ENCODE measurements around the gene LDLRAD3. TPM values are rescaled to one million over a fixed set of nuclear protein-coding genes. Genes with fewer than 3 reads are reported as not detected.

LDLRAD3 gene
- total and polyA plus RNA-seq, 7 experiments from 2014 or later: 0.08 to 6.9 (median 0.41) TPM; not detected in 3

DNA sequence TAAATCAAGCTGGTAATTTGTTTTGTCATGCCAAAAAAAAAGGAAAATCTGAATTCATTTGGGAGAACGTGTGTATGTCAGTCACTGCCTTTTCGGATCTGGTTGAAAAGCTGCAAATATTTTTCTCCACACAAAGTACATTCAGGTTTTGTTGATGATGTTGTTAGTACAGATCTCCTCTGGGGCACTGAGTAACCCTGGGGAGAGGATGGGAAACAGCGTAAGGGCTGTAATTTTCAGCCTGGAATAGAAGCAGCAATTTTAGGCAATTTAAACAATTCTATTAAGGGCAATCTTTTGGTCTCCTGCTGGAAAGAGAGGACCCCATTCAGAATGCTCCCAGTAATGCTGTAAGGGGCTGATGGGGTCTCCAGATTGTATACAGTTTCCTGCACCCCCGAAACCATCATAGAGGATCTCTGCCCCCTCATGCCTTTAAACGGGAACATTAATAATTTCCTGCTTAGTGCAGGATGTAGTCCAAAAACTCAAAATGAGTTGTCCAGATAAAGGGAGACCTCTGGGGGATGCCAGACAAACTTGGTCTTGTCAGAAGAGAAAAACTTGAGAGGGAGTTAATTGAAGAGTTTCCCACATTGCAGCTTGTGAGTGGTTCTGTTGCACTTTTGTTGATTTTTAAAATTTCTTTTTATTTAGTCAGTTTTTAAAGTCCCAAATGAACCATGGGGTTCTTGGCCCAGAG, 213.1 kb downstream of the LDLRAD3 start:
- POLR2A ChIA-PET: no interaction called here
- Mint-ChIP-seq H3K9me3 (peaks cover 0 to 1% (median 0%) of the 10 kb centered on the region in 11 donors), H3K4me1 (no peaks in the 10 kb centered on the region), H3K27me3 (peaks cover 6 to 44% (median 21%) of the 10 kb centered on the region in 5 donors), H3K36me3 (no peaks in the 10 kb centered on the region), H3K4me3 (no peak overlapping the region), H3K27ac (no peak overlapping the region)
- CTCF ChIA-PET: no interaction called here
- intact Hi-C loops (cut with micrococcal nuclease): no loop called here
- H3K36me3 ChIP-seq (ENCODE audit: control insufficient read depth in 2 of 3, insufficient read depth in 3 of 3, low read length in 3 of 3): no peaks in the 10 kb centered on the region
- H3K4me3 ChIP-seq (ENCODE audit: low read length): no peak overlapping the region
- no peak for DNase-seq
- no peak for ATAC-seq
- no peaks in the 10 kb centered on the region for H3K27me3 ChIP-seq (ENCODE audit: control insufficient read depth in 2 of 2, insufficient read depth in 2 of 2, low read length in 2 of 2)
- no peaks in the 10 kb centered on the region for H3K9me3 ChIP-seq (ENCODE audit: control insufficient read depth in 2 of 3, low read length in 3 of 3)
- H3K27ac ChIP-seq (ENCODE audit: low read depth, low read length): no peak overlapping the region
- H3K4me1 ChIP-seq (ENCODE audit: control insufficient read depth in 2 of 2, insufficient read depth in 2 of 2, low read length in 2 of 2): no peaks in the 10 kb centered on the region

DNA sequence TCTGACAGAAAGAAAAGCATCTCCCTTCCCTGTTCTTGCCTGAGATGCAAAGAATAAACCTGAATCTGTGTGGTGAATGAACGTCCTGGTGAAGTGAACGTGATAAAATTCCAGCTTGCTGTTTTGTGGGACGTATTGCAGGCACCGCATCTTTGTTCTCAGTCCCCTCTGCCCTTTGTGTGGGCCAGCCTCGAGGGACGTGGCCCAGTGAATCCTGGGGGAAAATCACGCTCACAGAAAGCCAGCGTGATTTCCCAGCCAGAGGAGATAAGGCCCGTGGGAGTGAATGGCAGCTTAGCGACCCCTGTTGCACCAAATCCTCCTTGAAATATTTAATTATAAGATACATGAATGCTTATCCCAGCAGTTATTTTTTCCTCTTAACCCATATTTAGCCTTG, 216.2 kb downstream of the LDLRAD3 start:
- Histone ChIP-seq H3K4me3 (ENCODE audit: low read length) (no peak overlapping the region), H3K27ac (ENCODE audit: low read depth, low read length) (no peak overlapping the region), H3K27me3 (ENCODE audit: control insufficient read depth in 2 of 2, insufficient read depth in 2 of 2, low read length in 2 of 2) (no peaks in the 10 kb centered on the region), H3K36me3 (ENCODE audit: control insufficient read depth in 2 of 3, insufficient read depth in 3 of 3, low read length in 3 of 3) (no peaks in the 10 kb centered on the region), H3K4me1 (ENCODE audit: control insufficient read depth in 2 of 2, insufficient read depth in 2 of 2, low read length in 2 of 2) (no peaks in the 10 kb centered on the region), H3K9me3 (ENCODE audit: control insufficient read depth in 2 of 3, low read length in 3 of 3) (no peaks in the 10 kb centered on the region)
- Mint-ChIP-seq H3K27me3 (peaks cover 6 to 47% (median 21%) of the 10 kb centered on the region in 5 donors), H3K4me3 (no peak overlapping the region), H3K9me3 (peaks cover 0 to 1% (median 0%) of the 10 kb centered on the region in 11 donors), H3K36me3 (no peaks in the 10 kb centered on the region), H3K4me1 (no peaks in the 10 kb centered on the region), H3K27ac (no peak overlapping the region)
- no peak for DNase-seq
- ChIA-PET CTCF (interaction anchor here (0.6 kb wide), 1 partner anchor 1354 kb away, joined by 3 read pairs; no protein-coding TSS in a partner anchor), POLR2A (no interaction called here)
- intact Hi-C loops (cut with micrococcal nuclease): no loop called here
- no peak for ATAC-seq

DNA sequence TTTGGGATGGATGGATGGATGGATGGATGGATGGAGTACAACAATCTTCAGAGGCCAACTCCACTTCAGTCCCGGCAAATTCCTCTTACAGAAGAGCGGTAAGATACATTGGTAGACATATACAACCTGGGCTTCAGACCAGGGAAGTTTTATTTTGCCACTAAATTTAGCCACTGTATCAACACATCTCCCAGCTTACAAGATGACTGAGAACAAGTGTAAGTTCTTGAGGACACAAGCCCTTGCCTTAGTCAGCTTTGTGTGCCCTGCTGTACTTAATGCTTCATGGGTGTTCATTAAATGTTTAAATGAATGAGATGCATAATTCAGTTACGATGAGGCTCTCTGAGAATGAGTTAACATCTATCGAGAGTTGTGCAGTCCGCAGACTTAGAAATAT, 217.7 kb downstream of the LDLRAD3 start:
- Mint-ChIP-seq H3K4me1 (no peaks in the 10 kb centered on the region), H3K36me3 (no peaks in the 10 kb centered on the region), H3K4me3 (no peak overlapping the region), H3K27me3 (peaks cover 10 to 39% (median 22%) of the 10 kb centered on the region in 5 donors), H3K9me3 (peaks cover 0 to 1% (median 0%) of the 10 kb centered on the region in 11 donors), H3K27ac (no peak overlapping the region)
- ATAC-seq (no peak), DNase-seq (no peak)
- no peak overlapping the region for H3K4me3 ChIP-seq (ENCODE audit: low read length)
- ChIA-PET CTCF (no interaction called here), POLR2A (no interaction called here)
- no peaks in the 10 kb centered on the region for H3K4me1 ChIP-seq (ENCODE audit: control insufficient read depth in 2 of 2, insufficient read depth in 2 of 2, low read length in 2 of 2)
- H3K36me3 ChIP-seq (ENCODE audit: control insufficient read depth in 2 of 3, insufficient read depth in 3 of 3, low read length in 3 of 3): no peaks in the 10 kb centered on the region
- no peaks in the 10 kb centered on the region for H3K27me3 ChIP-seq (ENCODE audit: control insufficient read depth in 2 of 2, insufficient read depth in 2 of 2, low read length in 2 of 2)
- intact Hi-C loops (cut with micrococcal nuclease): no loop called here
- H3K27ac ChIP-seq (ENCODE audit: low read depth, low read length): no peak overlapping the region
- no peaks in the 10 kb centered on the region for H3K9me3 ChIP-seq (ENCODE audit: control insufficient read depth in 2 of 3, low read length in 3 of 3)

DNA sequence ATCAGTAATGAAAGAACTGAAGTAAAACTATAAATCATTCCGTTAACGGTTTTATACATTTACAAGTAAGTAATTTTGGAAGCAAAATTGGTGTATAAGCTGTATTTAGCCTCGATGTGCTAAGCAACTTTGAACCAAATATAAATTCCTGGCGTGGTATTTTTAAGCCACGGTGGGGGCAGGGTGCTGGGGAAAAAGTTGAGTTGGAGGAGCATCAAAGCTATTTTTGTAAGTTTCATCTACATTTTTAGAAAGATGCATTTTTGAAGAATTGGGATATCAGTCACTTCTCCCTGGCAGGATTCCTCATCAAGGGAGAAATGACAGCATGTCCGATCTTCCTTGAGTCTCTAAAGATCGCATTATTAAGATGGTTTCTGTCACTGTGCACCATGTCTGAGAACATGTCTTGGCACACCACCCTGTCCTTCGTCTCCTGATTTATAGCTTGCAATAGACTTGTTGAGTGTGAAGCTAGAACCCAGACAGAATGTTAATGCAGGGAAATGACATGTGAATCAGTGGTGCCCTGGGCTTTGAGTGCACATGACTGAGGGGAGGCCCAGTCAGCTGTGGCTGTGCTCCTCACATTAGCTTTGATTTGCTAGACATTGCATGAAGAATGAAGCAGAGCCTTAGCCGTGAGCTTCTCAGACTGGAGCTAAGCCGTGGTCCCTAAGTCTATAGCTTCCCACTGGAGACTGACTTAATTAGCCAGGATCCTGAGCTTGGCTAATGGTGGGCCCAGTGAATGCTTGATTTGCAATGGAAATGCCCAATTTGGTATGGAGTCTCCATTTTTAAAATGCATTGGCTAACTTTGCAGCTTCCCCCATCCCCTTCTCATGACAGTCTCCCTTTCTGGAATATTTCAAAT, 218.4 kb downstream of the LDLRAD3 start:
- Histone ChIP-seq H3K9me3 (ENCODE audit: control insufficient read depth in 2 of 3, low read length in 3 of 3) (no peaks in the 10 kb centered on the region), H3K27ac (ENCODE audit: low read depth, low read length) (no peak overlapping the region), H3K4me3 (ENCODE audit: low read length) (no peak overlapping the region), H3K27me3 (ENCODE audit: control insufficient read depth in 2 of 2, insufficient read depth in 2 of 2, low read length in 2 of 2) (no peaks in the 10 kb centered on the region), H3K4me1 (ENCODE audit: control insufficient read depth in 2 of 2, insufficient read depth in 2 of 2, low read length in 2 of 2) (no peaks in the 10 kb centered on the region), H3K36me3 (ENCODE audit: control insufficient read depth in 2 of 3, insufficient read depth in 3 of 3, low read length in 3 of 3) (no peaks in the 10 kb centered on the region)
- ChIA-PET POLR2A (no interaction called here), CTCF (interaction anchor here (0.6 kb wide), 1 partner anchor 26 kb away, joined by 4 read pairs; no protein-coding TSS in a partner anchor)
- Mint-ChIP-seq H3K4me3 (no peak overlapping the region), H3K9me3 (peaks cover 0 to 1% (median 0%) of the 10 kb centered on the region in 11 donors), H3K36me3 (no peaks in the 10 kb centered on the region), H3K27me3 (peaks cover 10 to 35% (median 22%) of the 10 kb centered on the region in 5 donors), H3K4me1 (no peaks in the 10 kb centered on the region), H3K27ac (no peak overlapping the region)
- intact Hi-C loops (cut with micrococcal nuclease): no loop called here
- no peak for ATAC-seq
- no peak for DNase-seq

DNA sequence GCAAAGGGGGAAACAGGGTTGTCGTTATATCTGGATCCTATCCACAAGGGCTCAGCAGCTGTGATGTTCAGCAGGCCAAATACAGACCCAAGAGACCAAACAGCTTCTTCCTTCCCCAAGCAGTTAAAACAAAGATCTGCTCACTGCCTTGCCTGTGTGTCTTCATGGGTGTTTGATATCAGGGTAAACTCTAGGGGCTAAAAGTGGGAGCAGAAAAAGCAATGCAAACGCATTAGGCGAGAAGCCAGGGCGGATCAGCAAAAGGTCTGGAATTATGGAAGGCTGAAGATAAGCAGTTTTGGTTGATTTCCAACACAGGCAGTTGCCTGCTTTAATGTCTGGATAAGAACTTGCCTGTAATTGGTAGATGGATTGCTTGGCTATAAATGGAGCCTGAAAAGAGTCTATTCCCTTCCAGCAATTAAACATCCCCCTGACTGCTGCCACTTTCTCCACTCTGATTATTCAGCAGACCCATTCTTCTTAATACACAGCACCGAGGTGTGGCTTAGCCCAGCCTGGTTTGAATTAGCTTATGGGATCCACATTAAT, 219.1 kb downstream of the LDLRAD3 start:
- Mint-ChIP-seq H3K27me3 (peaks cover 10 to 28% (median 16%) of the 10 kb centered on the region in 5 donors), H3K9me3 (peaks cover 0 to 1% (median 0%) of the 10 kb centered on the region in 11 donors), H3K4me3 (no peak overlapping the region), H3K36me3 (no peaks in the 10 kb centered on the region), H3K4me1 (no peaks in the 10 kb centered on the region), H3K27ac (no peak overlapping the region)
- H3K4me1 ChIP-seq (ENCODE audit: control insufficient read depth in 2 of 2, insufficient read depth in 2 of 2, low read length in 2 of 2): no peaks in the 10 kb centered on the region
- H3K4me3 ChIP-seq (ENCODE audit: low read length): no peak overlapping the region
- H3K27me3 ChIP-seq (ENCODE audit: control insufficient read depth in 2 of 2, insufficient read depth in 2 of 2, low read length in 2 of 2): no peaks in the 10 kb centered on the region
- intact Hi-C loops (cut with micrococcal nuclease): no loop called here
- DNase-seq (no peak), ATAC-seq (no peak)
- H3K9me3 ChIP-seq (ENCODE audit: control insufficient read depth in 2 of 3, low read length in 3 of 3): no peaks in the 10 kb centered on the region
- no peaks in the 10 kb centered on the region for H3K36me3 ChIP-seq (ENCODE audit: control insufficient read depth in 2 of 3, insufficient read depth in 3 of 3, low read length in 3 of 3)
- no peak overlapping the region for H3K27ac ChIP-seq (ENCODE audit: low read depth, low read length)
- CTCF ChIA-PET: interaction anchor here (0.6 kb wide), 1 partner anchor 25 kb away, joined by 4 read pairs; no protein-coding TSS in a partner anchor
- POLR2A ChIA-PET: no interaction called here

DNA sequence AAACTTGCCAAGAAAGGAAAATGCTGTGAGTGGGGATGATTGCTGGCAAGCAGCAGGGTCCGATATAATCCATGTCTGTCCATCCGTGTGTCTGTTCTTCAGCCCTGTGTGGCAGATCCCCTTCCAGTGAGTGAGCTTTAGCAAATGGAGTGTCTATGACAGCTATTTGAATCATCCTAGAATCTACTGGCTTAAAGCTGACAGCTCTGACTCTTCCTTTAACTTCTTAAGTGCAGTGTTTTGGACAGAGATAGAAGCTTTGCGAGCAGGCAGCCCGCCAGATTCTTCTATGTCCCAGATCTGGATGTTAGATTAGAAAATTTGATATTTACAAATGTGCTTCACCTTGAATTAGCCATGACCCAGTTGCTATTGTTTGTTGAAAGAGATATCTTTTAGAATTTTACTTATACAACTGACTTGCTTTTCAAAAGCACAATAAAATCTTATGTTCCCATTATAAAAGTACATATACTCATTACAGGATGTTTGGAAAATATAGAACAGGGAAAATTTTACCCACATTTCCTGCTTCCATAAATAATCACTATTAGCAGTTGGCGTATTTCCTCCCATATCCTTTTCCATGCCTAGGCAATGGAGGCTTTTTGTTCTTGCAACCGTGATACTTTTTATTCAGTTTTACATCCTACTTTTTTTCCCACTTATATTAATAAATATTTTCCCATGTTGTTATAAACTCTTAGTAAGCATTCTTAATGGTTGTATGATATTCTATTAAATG, 220.8 kb downstream of the LDLRAD3 start:
- Mint-ChIP-seq H3K36me3 (no peaks in the 10 kb centered on the region), H3K27ac (no peak overlapping the region), H3K4me1 (no peaks in the 10 kb centered on the region), H3K27me3 (peaks cover 6 to 17% (median 14%) of the 10 kb centered on the region in 5 donors), H3K9me3 (no peaks in the 10 kb centered on the region), H3K4me3 (no peak overlapping the region)
- intact Hi-C loops (cut with micrococcal nuclease): no loop called here
- Histone ChIP-seq H3K4me1 (ENCODE audit: control insufficient read depth in 2 of 2, insufficient read depth in 2 of 2, low read length in 2 of 2) (no peaks in the 10 kb centered on the region), H3K27ac (ENCODE audit: low read depth, low read length) (no peak overlapping the region), H3K27me3 (ENCODE audit: control insufficient read depth in 2 of 2, insufficient read depth in 2 of 2, low read length in 2 of 2) (no peaks in the 10 kb centered on the region), H3K9me3 (ENCODE audit: control insufficient read depth in 2 of 3, low read length in 3 of 3) (no peaks in the 10 kb centered on the region), H3K36me3 (ENCODE audit: control insufficient read depth in 2 of 3, insufficient read depth in 3 of 3, low read length in 3 of 3) (no peaks in the 10 kb centered on the region), H3K4me3 (ENCODE audit: low read length) (no peak overlapping the region)
- ChIA-PET POLR2A (no interaction called here), CTCF (no interaction called here)
- no peak for ATAC-seq
- DNase-seq: no peak

Data from naive thymus-derived CD4-positive, alpha-beta T cell (primary cell).